Measurements from ENCODE around the gene EME1. TPM values are rescaled to one million over a fixed set of nuclear protein-coding genes. Genes with fewer than 3 reads are reported as not detected.

EME1 gene
- total and polyA plus RNA-seq, 2 donors (not counting 3 experiments of a cell fraction or from before 2014, with no cell fraction given), result 5.6 to 9.1 TPM

GRCh38 chr17:50359005-50359699 lies 13.9 kb upstream of the EME1 start:
- Histone ChIP-seq H3K9ac (replicated peaks; ENCODE audit: extremely low read depth, insufficient read depth, low read length) (no peak overlapping the region), H3K9me3 (replicated peaks; ENCODE audit: control insufficient read depth, insufficient read depth, low read length) (no peaks in the 10 kb centered on the region), H3K4me2 (ENCODE audit: insufficient read depth, low read length) (no peak overlapping the region), H3K79me2 (ENCODE audit: control insufficient read depth, insufficient read depth, low read length) (no peaks in the 10 kb centered on the region), H2AFZ (ENCODE audit: low read depth, low read length) (no peak overlapping the region), H3K4me1 (ENCODE audit: control insufficient read depth, extremely low read depth, insufficient read depth, low read length) (no peaks in the 10 kb centered on the region), H3K27me3 (ENCODE audit: control insufficient read depth in 2 of 2, insufficient read depth in 2 of 2, low read length in 2 of 2) (no peaks in the 10 kb centered on the region), H4K20me1 (replicated peaks; ENCODE audit: control insufficient read depth, extremely low read depth, insufficient read depth, low read length) (no peaks in the 10 kb centered on the region), H3K9me1 (replicated peaks; ENCODE audit: control insufficient read depth, extremely low read depth, insufficient read depth, low read length) (no peaks in the 10 kb centered on the region), H3K36me3 (ENCODE audit: control insufficient read depth in 2 of 2, extremely low read depth in 1 of 2, insufficient read depth in 2 of 2, low read length in 2 of 2) (peaks cover 3 to 35% of the 10 kb centered on the region in 2 experiments), H3K27ac (ENCODE audit: insufficient read depth, low read depth, low read length) (no peak overlapping the region), H3K4me3 (replicated peaks in 1 of 3; ENCODE audit: insufficient read depth in 1 of 3, low read depth in 1 of 3, low read length in 3 of 3) (no peak overlapping the region)
- no peak for TF ChIP-seq GATA2 (IDR thresholded peaks at IDR 0.05; ENCODE audit: insufficient read depth, insufficient read length, low read depth, low read length)
- no peak for TF ChIP-seq MYC (IDR thresholded peaks at IDR 0.05; ENCODE audit: low read depth, low read length)
- no peak for TF ChIP-seq EZH2 (IDR thresholded peaks at IDR 0.05; ENCODE audit: borderline replicate concordance, low read depth, low read length, severe bottlenecking)
- TF ChIP-seq CTCF (IDR thresholded peaks at IDR 0.05; ENCODE audit: extremely low read depth in 1 of 2, insufficient read depth in 1 of 2, low read depth in 1 of 2, low read length in 2 of 2), result no peak
- TF ChIP-seq FOS (IDR thresholded peaks at IDR 0.05; ENCODE audit: borderline replicate concordance, insufficient read depth, low read length), result no peak
- no peak for TF ChIP-seq POLR2AphosphoS5 (IDR thresholded peaks at IDR 0.05; ENCODE audit: insufficient read depth, low read depth, low read length)
- no peak for TF ChIP-seq JUN (IDR thresholded peaks at IDR 0.05; ENCODE audit: borderline replicate concordance, insufficient read depth, insufficient read length, low read depth)
- no peak for TF ChIP-seq POLR2A (IDR thresholded peaks at IDR 0.05; ENCODE audit: low read depth, low read length)
- TF ChIP-seq MAX (IDR thresholded peaks at IDR 0.05; ENCODE audit: insufficient read depth, insufficient read length), result no peak
- DNase-seq (ENCODE audit: low read depth, low spot score) (no peak), FAIRE-seq (no peak)
- dilution Hi-C loops (cut with MboI; ENCODE audit: extremely low pct_ligation_motif_present, low sequenced_read_pairs), result no loop called here
- CTCF ChIA-PET, result interaction anchor here (1.0 to 1.3 kb wide), 2 partner anchors 9 to 10 kb away, joined by 3 to 5 read pairs; no protein-coding TSS in a partner anchor
- POLR2A ChIA-PET, result no interaction called here
- intact Hi-C loops (cut with micrococcal nuclease), result no loop called here
- no TSS peak for BruUV-seq (replicated peaks)
